Measurements from ENCODE around the gene ZNF662. TPM values are rescaled to one million over a fixed set of nuclear protein-coding genes. Genes with fewer than 3 reads are reported as not detected.

The ZNF662 gene
- total RNA-seq, 1 donor from 2014 or later, result 1.4 TPM

DNA sequence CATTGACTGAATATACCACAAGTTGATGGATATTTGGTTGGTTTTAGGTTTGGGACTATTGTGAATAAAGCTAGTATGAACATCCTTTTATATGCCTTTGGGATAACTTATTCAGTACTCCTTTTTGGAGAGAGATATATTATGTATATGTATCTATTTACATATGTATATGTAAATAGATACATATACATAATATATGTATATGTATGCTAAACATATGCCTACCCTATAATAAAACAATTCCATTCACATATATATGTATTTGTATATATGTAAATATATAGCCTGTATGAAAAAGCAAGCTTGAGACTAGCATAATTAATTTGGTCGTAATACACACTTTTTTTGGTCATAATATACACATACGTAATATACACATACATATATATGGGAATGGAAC is 57.3 kb downstream of the ZNF662 start:
- Mint-ChIP-seq H3K4me3 (ENCODE audit: unreplicated experiment) (no peak overlapping the region), H3K9me3 (ENCODE audit: unreplicated experiment) (no peaks in the 10 kb centered on the region), H3K27me3 (ENCODE audit: unreplicated experiment) (no peaks in the 10 kb centered on the region), H3K36me3 (ENCODE audit: low read depth, unreplicated experiment) (no peaks in the 10 kb centered on the region), H3K27ac (ENCODE audit: unreplicated experiment) (no peak overlapping the region), H3K4me1 (ENCODE audit: unreplicated experiment) (no peaks in the 10 kb centered on the region)
- TF ChIP-seq, protein P1, sequence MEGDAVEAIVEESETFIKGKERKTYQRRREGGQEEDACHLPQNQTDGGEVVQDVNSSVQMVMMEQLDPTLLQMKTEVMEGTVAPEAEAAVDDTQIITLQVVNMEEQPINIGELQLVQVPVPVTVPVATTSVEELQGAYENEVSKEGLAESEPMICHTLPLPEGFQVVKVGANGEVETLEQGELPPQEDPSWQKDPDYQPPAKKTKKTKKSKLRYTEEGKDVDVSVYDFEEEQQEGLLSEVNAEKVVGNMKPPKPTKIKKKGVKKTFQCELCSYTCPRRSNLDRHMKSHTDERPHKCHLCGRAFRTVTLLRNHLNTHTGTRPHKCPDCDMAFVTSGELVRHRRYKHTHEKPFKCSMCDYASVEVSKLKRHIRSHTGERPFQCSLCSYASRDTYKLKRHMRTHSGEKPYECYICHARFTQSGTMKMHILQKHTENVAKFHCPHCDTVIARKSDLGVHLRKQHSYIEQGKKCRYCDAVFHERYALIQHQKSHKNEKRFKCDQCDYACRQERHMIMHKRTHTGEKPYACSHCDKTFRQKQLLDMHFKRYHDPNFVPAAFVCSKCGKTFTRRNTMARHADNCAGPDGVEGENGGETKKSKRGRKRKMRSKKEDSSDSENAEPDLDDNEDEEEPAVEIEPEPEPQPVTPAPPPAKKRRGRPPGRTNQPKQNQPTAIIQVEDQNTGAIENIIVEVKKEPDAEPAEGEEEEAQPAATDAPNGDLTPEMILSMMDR (IDR thresholded peaks at IDR 0.05; ENCODE audit: unreplicated experiment), result no peak
- no peak for DNase-seq (ENCODE audit: low spot score)

DNA sequence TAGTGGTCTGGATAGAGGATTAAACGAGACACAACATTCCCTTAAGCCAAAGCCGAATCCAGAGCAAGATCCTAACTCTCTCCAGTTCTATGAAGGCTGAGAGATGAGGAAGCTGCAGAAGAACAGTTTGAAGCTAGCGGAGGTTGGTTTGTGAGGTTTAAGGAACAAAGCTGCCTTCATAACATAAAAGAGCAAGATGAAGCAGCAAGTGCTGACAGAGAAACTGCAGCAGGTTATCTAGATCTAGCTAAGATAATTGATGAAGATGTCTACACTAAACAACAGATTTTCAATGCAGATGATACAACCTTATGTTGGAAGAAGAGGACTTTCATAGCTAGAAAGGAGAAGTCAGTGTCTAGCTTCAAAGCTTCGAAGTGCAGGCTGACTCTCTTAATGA is 58.3 kb downstream of the ZNF662 start:
- H3K9me3 Mint-ChIP-seq (ENCODE audit: unreplicated experiment), result no peaks in the 10 kb centered on the region
- no peaks in the 10 kb centered on the region for H3K4me1 Mint-ChIP-seq (ENCODE audit: unreplicated experiment)
- H3K27me3 Mint-ChIP-seq (ENCODE audit: unreplicated experiment), result no peaks in the 10 kb centered on the region
- H3K27ac Mint-ChIP-seq (ENCODE audit: unreplicated experiment), result no peak overlapping the region
- no peaks in the 10 kb centered on the region for H3K36me3 Mint-ChIP-seq (ENCODE audit: low read depth, unreplicated experiment)
- no peak for DNase-seq (ENCODE audit: low spot score)
- no peak overlapping the region for H3K4me3 Mint-ChIP-seq (ENCODE audit: unreplicated experiment)
- TF ChIP-seq, protein P1 (IDR thresholded peaks at IDR 0.05; ENCODE audit: unreplicated experiment), result no peak

Other genes with a start within 250 kb of the ZNF662 start
- not detected for gene KLHL40, start 220.6 kb upstream of the ZNF662 start, total RNA-seq (ENCODE audit: unreplicated experiment)
- not detected for gene HHATL, start 203.3 kb upstream of the ZNF662 start, total RNA-seq (ENCODE audit: unreplicated experiment)
- gene CCDC13, start 132.9 kb upstream of the ZNF662 start, total RNA-seq (ENCODE audit: unreplicated experiment), result 0.41 TPM
- gene HIGD1A, start 101.7 kb upstream of the ZNF662 start, total RNA-seq (ENCODE audit: unreplicated experiment), result 60.7 TPM
- 3.8 TPM for gene ACKR2, start 96.7 kb upstream of the ZNF662 start, total RNA-seq (ENCODE audit: unreplicated experiment)
- gene CYP8B1, start 30.3 kb upstream of the ZNF662 start, total RNA-seq (ENCODE audit: unreplicated experiment), result not detected
- gene GASK1A, start 73.2 kb downstream of the ZNF662 start, total RNA-seq (ENCODE audit: unreplicated experiment), result 0.72 TPM
- gene POMGNT2, start 199.9 kb downstream of the ZNF662 start, total RNA-seq (ENCODE audit: unreplicated experiment), result 12.1 TPM